ENCODE measurements around the gene FRK. TPM values are rescaled to one million over a fixed set of nuclear protein-coding genes. Genes with fewer than 3 reads are reported as not detected.
A peak's percentile ranks its signal among the peaks of the same experiment; 100 is the strongest.

Gene FRK
- total RNA-seq, 4 donors from 2014 or later: 0.24 to 1.9 (median 1.5) TPM

GRCh38 chr6:116016846-116017545 lies 43.7 kb downstream of the FRK start:
- ATAC-seq (ENCODE audit: low FRiP score) (no peak), DNase-seq (ENCODE audit: low spot score) (no peak)
- no peak for TF ChIP-seq CTCF (IDR thresholded peaks at IDR 0.05)

- ATAC-seq (ENCODE audit: low FRiP score): no peak
- TF ChIP-seq CTCF (IDR thresholded peaks at IDR 0.05): no peak
Observed at GRCh38 chr6:116015983-116016382, 44.7 kb downstream of the FRK start.

GRCh38 chr6:116015561-116015960 lies 45.1 kb downstream of the FRK start:
- no peak for TF ChIP-seq CTCF (IDR thresholded peaks at IDR 0.05)
- ATAC-seq (ENCODE audit: low FRiP score): no peak
- DNase-seq (ENCODE audit: low spot score): no peak

More at GRCh38 chr6:116015983-116016382, 44.7 kb downstream of the FRK start:
- no peak for DNase-seq (ENCODE audit: low spot score)

GRCh38 chr6:116012951-116013350 lies 47.7 kb downstream of the FRK start:
- DNase-seq (ENCODE audit: low spot score): no peak
- TF ChIP-seq CTCF (IDR thresholded peaks at IDR 0.05): no peak
- ATAC-seq (ENCODE audit: low FRiP score): no peak

GRCh38 chr6:116012471-116012949 lies 48.2 kb downstream of the FRK start:
- ATAC-seq (ENCODE audit: low FRiP score) (no peak), DNase-seq (ENCODE audit: low spot score) (no peak)
- TF ChIP-seq CTCF (IDR thresholded peaks at IDR 0.05): no peak

- TF ChIP-seq CTCF (IDR thresholded peaks at IDR 0.05): no peak
Observed at GRCh38 chr6:116011520-116011919, 49.2 kb downstream of the FRK start.

GRCh38 chr6:116010790-116011401 lies 49.8 kb downstream of the FRK start:
- ATAC-seq (ENCODE audit: low FRiP score) (peak; percentile 62), DNase-seq (ENCODE audit: low spot score) (peak; percentile 62)
- TF ChIP-seq CTCF (IDR thresholded peaks at IDR 0.05): peak in 1 of 3 donors; percentile 49

More at GRCh38 chr6:116011520-116011919, 49.2 kb downstream of the FRK start:
- DNase-seq (ENCODE audit: low spot score) (no peak), ATAC-seq (ENCODE audit: low FRiP score) (no peak)

All from omental fat pad (tissue), 4 donors.